Stimulated activated naive CD8-positive, alpha-beta T cell treated with anti-CD3 and anti-CD28 coated beads, Interleukin-15, amount 100 ng/mL, for 72 hours (primary cell): ENCODE results near the gene RPL26.
"Not testable (repeated sequence)": the region's sequence is repeated elsewhere in the genome, so short reads cannot be mapped to it uniquely, and the experiment has no call there.

Experiments used
- ATAC-seq: fragments of 150-1000 bp; cut with Tn5 transposase; 2 replicates; pipeline ENCODE4 v1.10.0; 2021; ENCODE audit warnings: mild to moderate bottlenecking, moderate library complexity
- DNase-seq, 2 donors: peaks; one replicate each; pipeline ENCODE4 v3.0.0; 2021 to 2022
- H3K27ac Mint-ChIP-seq, 2 donors: one replicate each; pipeline ENCODE4 v1.8.0; 2022; ENCODE audit warnings: mild to moderate bottlenecking in 2 of 2, mixed read lengths in 2 of 2, moderate library complexity in 2 of 2
- H3K27me3 Mint-ChIP-seq: one replicate; pipeline ENCODE4 v1.8.0; 2022; ENCODE audit warnings: mixed read lengths
- H3K4me1 Mint-ChIP-seq: one replicate; pipeline ENCODE4 v1.8.0; 2022; ENCODE audit warnings: mild to moderate bottlenecking, mixed read lengths
- H3K4me3 Mint-ChIP-seq, 2 donors: one replicate each; pipeline ENCODE4 v1.8.0; 2022; ENCODE audit warnings: mild to moderate bottlenecking in 2 of 2, mixed read lengths in 2 of 2, moderate library complexity in 1 of 2
- H3K9me3 Mint-ChIP-seq, 2 donors: one replicate each; pipeline ENCODE4 v1.8.0; 2022; ENCODE audit warnings: mixed read lengths in 2 of 2

The RPL26 gene

DNA sequence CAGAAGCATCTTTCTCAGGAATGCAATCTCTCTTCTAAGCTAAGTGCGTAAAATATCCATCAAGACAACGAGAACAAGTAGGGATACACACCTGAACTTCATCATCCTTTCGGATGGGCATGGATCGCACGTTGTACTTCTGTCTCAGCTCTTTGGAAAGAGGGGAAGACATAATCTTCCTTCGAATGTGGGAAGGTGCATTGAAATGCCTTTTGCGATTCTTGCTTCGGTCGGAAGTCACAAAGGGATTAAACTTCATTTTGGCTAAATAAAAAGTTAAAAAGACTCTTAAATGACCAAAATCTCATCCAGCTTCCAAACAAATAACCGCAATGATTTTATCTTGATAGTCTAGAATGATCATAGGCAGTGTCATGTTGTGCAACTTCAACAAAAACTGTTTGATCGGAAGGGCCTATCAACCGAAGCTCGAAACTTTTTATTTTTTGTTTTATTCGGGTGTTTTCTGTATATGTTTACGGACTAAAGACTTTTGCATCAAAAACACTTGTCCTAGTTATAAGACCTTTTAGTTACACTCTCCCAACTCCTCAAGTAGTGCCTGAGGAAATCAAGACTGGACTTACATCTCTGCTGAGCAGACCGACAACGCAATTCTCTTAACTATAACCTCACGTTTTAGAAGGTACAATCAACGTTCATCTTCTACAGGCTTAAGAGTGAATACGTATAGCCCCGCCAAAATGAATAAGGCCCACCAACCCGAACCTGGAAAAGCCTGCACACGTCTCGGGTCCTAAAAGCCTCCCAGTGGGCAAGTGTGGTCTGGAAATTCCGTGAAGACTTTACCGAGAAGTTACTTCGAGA is 727 bp downstream of the RPL26 start:
- H3K9me3 Mint-ChIP-seq, result no peaks in the 10 kb centered on the region
- peak overlapping the region; percentile 98 to 100 for H3K27ac Mint-ChIP-seq
- peak overlapping the region; percentile 90 to 99 for H3K4me3 Mint-ChIP-seq
- ATAC-seq, result no peak
- DNase-seq, result peak in 1 of 2 donors; percentile 11
- H3K4me1 Mint-ChIP-seq, result peaks cover 69% of the 10 kb centered on the region
- no peaks in the 10 kb centered on the region for H3K27me3 Mint-ChIP-seq

- peaks cover 76% of the 10 kb centered on the region for H3K4me1 Mint-ChIP-seq
- H3K27ac Mint-ChIP-seq, result peak overlapping the region in 1 of 2 donors; percentile 27
Observed at GRCh38 chr17:8380049-8380448, 2.9 kb downstream of the RPL26 start.

DNA sequence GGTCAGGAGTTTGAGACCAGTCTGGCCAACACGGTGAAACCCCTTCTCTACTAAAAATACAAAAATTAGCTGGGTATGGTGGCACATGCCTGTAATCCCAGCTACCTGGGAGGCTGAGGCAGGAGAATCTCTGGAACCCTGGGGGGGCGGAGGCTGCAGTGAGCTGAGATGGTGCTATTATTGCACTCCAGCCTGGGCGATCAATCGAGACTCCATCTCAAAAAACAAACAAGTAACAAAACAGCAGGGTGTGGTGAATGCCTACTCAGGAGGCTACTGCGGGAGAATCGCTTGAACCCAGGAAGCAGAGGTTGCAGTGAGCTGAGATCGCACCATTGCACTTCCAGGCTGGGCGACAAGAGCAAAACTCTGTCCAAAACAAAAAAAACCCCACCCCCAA is 4.9 kb downstream of the RPL26 start:
- H3K4me3 Mint-ChIP-seq, result peak overlapping the region in 1 of 2 donors; percentile 26
- H3K4me1 Mint-ChIP-seq, result peaks cover 62% of the 10 kb centered on the region
- ATAC-seq, H3K27me3 Mint-ChIP-seq, H3K9me3 Mint-ChIP-seq, DNase-seq: not testable (repeated sequence)
- H3K27ac Mint-ChIP-seq, result peak overlapping the region in 1 of 2 donors; percentile 67

More at GRCh38 chr17:8380049-8380448, 2.9 kb downstream of the RPL26 start:
- H3K9me3 Mint-ChIP-seq, result no peaks in the 10 kb centered on the region
- DNase-seq (no peak), ATAC-seq (no peak)
- H3K27me3 Mint-ChIP-seq, result no peaks in the 10 kb centered on the region
- H3K4me3 Mint-ChIP-seq, result peak overlapping the region; percentile 29 to 90

DNA sequence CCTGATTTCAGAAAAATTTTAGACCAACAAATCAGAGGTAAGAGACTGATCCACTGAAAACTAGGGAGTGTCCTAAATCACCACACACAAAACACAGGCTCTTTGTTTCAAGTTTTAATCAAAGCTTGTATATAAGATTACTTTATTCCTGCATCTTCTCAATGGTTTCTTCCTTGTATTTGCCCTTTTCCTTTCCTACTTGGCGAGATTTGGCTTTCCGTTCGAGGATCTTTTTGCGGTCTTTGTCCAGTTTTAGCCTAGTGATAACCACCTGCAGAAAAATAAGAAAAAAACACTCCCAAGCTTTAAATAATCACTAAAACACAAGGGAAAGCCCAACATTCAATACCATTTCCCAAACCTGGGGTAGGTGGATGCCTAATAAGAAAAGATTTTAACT is 5.6 kb downstream of the RPL26 start:
- no peak overlapping the region for H3K27ac Mint-ChIP-seq

DNA sequence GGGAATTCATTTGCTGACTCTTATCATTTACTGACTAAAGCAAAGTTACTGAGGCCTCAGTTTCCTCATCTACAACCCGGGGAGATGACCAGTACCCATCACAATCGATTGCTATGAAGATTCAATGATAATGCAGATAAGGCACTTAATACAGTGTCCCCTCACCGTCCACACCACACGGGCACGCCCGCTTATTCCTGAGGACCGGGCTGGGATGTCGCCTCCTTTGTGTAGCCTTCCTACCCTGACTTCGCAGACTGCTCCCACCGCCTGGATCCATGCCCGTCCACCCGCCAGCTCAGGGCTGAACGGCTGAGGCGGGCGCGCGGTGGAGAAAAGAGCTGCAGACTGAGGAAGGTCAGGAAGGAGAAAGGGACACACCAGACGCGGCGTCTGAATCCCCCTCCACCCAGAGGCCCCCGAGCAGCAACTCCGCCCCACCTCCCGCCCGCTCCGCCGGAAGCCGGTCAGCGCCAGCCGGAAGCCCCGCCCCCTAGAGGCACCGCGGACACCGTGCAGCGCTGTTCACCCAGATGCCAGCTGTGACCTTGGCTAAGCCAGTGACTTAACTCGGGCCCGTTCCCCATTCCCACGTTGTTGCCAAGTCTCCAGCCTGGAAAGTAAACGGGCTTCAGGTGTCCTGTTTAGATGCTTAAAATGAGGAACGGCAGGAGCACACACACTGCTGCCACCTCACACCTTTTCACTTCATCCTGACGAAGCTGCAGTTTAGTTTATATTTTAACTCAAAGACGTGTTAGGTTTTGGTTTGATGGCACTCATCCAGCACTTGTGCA is 6.5 kb downstream of the RPL26 start, which contains the start of gene KRABD2:
TSS of gene KRABD2 (minus strand) at position 434 of the 797 bp plus-strand sequence.
- Mint-ChIP-seq H3K27ac (peak within 1 kb of the TSS; percentile 84 to 93), H3K4me1 (peaks cover 61% of the 10 kb centered on the region), H3K9me3 (no peaks in the 10 kb centered on the region), H3K4me3 (peak within 1 kb of the TSS; percentile 80 to 90), H3K27me3 (no peaks in the 10 kb centered on the region)
- peak; percentile 87 to 91 for DNase-seq
- peak; percentile 99 for ATAC-seq

More for the DNA sequence above, 5.6 kb downstream of the RPL26 start:
- DNase-seq (no peak), ATAC-seq (no peak)
- H3K27me3 Mint-ChIP-seq, result no peaks in the 10 kb centered on the region
- H3K4me1 Mint-ChIP-seq, result peaks cover 62% of the 10 kb centered on the region
- no peaks in the 10 kb centered on the region for H3K9me3 Mint-ChIP-seq
- peak overlapping the region in 1 of 2 donors; percentile 41 for H3K4me3 Mint-ChIP-seq

- DNase-seq (no peak), ATAC-seq (no peak)
- Mint-ChIP-seq H3K9me3 (no peaks in the 10 kb centered on the region), H3K4me1 (peaks cover 55% of the 10 kb centered on the region), H3K27ac (peak overlapping the region; percentile 84 to 93), H3K27me3 (no peaks in the 10 kb centered on the region), H3K4me3 (peak overlapping the region; percentile 80 to 90)
Observed at GRCh38 chr17:8375738-8376259, 7.2 kb downstream of the RPL26 start.

- Mint-ChIP-seq H3K4me1 (peaks cover 36% of the 10 kb centered on the region), H3K27ac (peak overlapping the region in 1 of 2 donors; percentile 46)
- not testable (repeated sequence) for ATAC-seq, DNase-seq, H3K9me3 Mint-ChIP-seq, H3K27me3 Mint-ChIP-seq, H3K4me3 Mint-ChIP-seq
Observed at GRCh38 chr17:8373856-8374255, 9.1 kb downstream of the RPL26 start.

- ATAC-seq (no peak), DNase-seq (no peak)
- peaks cover 21% of the 10 kb centered on the region for H3K4me1 Mint-ChIP-seq
- H3K27me3 Mint-ChIP-seq, result no peaks in the 10 kb centered on the region
- no peaks in the 10 kb centered on the region for H3K9me3 Mint-ChIP-seq
- no peak overlapping the region for H3K27ac Mint-ChIP-seq
- H3K4me3 Mint-ChIP-seq, result no peak overlapping the region
Observed at GRCh38 chr17:8372422-8372821, 10.6 kb downstream of the RPL26 start.

- Mint-ChIP-seq H3K4me3 (no peak overlapping the region), H3K4me1 (peaks cover 16% of the 10 kb centered on the region), H3K9me3 (no peaks in the 10 kb centered on the region), H3K27ac (no peak overlapping the region), H3K27me3 (no peaks in the 10 kb centered on the region)
- ATAC-seq, result no peak
- no peak for DNase-seq
Observed at GRCh38 chr17:8371786-8372185, 11.2 kb downstream of the RPL26 start.

- DNase-seq, result no peak
- Mint-ChIP-seq H3K4me3 (no peak overlapping the region), H3K4me1 (peaks cover under 1% of the 10 kb centered on the region), H3K9me3 (no peaks in the 10 kb centered on the region), H3K27me3 (no peaks in the 10 kb centered on the region), H3K27ac (no peak overlapping the region)
- no peak for ATAC-seq
Observed at GRCh38 chr17:8369944-8370343, 13.0 kb downstream of the RPL26 start.

DNA sequence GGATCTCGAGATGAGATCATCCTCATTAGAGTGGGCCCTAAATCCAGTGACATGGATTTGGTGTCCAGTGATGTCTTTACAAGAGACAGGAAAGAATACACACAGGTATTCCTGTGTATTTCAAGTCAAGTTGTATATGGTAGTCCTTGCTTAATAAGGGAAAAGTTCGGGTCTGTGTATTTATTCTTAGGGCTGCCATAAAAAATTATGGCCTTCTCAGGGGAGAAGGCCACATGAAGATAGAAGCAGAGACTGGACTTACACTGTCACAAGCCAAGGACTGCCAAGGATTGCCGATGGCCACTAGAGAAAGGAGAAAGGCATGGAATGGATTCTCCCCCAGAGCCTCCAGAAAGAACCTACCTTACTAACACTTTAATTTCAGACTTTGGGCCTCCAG is 14.8 kb downstream of the RPL26 start:
- Mint-ChIP-seq H3K4me1 (no peaks in the 10 kb centered on the region), H3K27me3 (no peaks in the 10 kb centered on the region), H3K9me3 (no peaks in the 10 kb centered on the region), H3K27ac (no peak overlapping the region), H3K4me3 (no peak overlapping the region)
- DNase-seq (no peak), ATAC-seq (no peak)

DNA sequence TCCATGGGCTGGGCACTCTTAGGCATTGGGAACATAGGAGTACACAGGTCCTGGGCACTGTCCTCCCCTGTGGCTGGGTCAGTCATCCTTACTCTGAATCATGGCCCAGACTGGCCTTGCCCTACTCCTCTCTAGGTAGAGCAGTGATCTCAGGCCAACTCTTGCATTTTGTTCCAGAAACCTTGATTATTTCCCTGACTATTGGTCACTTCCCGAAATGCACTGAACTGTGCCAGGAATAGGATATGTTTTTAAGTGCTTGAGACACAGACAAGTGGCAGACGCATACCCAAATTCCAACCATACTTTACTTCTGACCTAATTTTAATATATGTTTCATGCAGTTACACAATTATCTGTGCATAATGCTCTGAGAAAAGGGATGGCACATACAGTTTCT is 16.8 kb downstream of the RPL26 start:
- ATAC-seq (no peak), DNase-seq (no peak)
- no peaks in the 10 kb centered on the region for H3K9me3 Mint-ChIP-seq
- no peak overlapping the region for H3K27ac Mint-ChIP-seq
- H3K4me1 Mint-ChIP-seq, result no peaks in the 10 kb centered on the region
- H3K27me3 Mint-ChIP-seq, result no peaks in the 10 kb centered on the region
- H3K4me3 Mint-ChIP-seq, result no peak overlapping the region

DNA sequence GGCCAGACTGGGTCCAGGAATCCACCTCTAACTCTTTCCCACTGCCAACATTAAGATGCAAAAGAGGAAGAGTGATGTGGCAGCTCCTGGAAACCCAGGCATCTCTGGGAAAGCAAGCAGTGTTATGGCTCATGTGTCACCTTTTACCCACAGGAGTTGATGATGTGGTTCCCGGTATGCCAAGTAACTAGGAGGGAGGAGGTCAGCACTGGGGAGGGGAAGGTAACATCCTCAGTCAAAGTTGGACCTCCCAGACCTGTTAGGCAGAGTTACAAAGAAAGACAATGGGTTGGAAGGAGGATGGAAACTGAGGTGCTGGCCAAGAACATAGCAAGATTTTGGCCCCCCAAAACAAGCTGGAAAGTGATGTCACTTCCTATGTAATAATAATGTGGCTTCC is 17.9 kb downstream of the RPL26 start:
- ATAC-seq, result no peak
- no peak for DNase-seq
- Mint-ChIP-seq H3K27ac (peak overlapping the region in 1 of 2 donors; percentile 51), H3K9me3 (no peaks in the 10 kb centered on the region), H3K4me3 (no peak overlapping the region), H3K27me3 (no peaks in the 10 kb centered on the region), H3K4me1 (peaks cover 2% of the 10 kb centered on the region)

- Mint-ChIP-seq H3K27me3 (no peaks in the 10 kb centered on the region), H3K9me3 (no peaks in the 10 kb centered on the region), H3K27ac (no peak overlapping the region), H3K4me3 (no peak overlapping the region), H3K4me1 (peaks cover 11% of the 10 kb centered on the region)
- DNase-seq (no peak), ATAC-seq (no peak)
Observed at GRCh38 chr17:8362651-8363332, 20.2 kb downstream of the RPL26 start.

- DNase-seq (no peak), ATAC-seq (no peak)
- H3K27me3 Mint-ChIP-seq, result no peaks in the 10 kb centered on the region
- H3K4me3 Mint-ChIP-seq, result no peak overlapping the region
- H3K9me3 Mint-ChIP-seq, result no peaks in the 10 kb centered on the region
- H3K4me1 Mint-ChIP-seq, result peaks cover 11% of the 10 kb centered on the region
- H3K27ac Mint-ChIP-seq, result no peak overlapping the region
Observed at GRCh38 chr17:8360751-8361150, 22.2 kb downstream of the RPL26 start.
